ENCODE data around the gene ZNF189.

ZNF189 gene

GRCh38 chr9:101421653-101422065 is 23.0 kb downstream of the ZNF189 start:
- DNase-seq, result no peak

GRCh38 chr9:101427358-101427757 is 28.7 kb downstream of the ZNF189 start:
- no peak for DNase-seq

GRCh38 chr9:101427957-101428655 is 29.5 kb downstream of the ZNF189 start:
- no peak for DNase-seq

DNA sequence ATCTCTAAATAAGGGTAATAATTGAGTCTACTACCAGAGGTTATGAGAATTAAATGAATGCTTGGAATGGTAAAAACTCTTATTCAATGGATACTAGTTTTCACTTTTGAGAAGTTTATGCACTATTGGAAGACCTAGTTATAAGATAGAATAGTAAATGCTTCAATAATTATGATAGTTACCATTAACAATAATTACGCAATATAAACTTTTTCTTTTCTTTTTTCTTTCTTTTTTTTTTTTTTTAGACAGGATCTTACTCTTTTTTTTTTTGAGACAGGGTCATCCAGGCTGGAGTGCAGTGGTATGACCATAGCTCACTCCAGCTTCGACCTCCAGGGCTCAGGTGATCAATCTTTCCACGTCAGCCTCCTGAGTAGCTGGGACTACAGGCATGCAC is 30.3 kb downstream of the ZNF189 start:
- DNase-seq, result no peak

GRCh38 chr9:101429736-101430135 is 31.1 kb downstream of the ZNF189 start:
- DNase-seq, result no peak

DNA sequence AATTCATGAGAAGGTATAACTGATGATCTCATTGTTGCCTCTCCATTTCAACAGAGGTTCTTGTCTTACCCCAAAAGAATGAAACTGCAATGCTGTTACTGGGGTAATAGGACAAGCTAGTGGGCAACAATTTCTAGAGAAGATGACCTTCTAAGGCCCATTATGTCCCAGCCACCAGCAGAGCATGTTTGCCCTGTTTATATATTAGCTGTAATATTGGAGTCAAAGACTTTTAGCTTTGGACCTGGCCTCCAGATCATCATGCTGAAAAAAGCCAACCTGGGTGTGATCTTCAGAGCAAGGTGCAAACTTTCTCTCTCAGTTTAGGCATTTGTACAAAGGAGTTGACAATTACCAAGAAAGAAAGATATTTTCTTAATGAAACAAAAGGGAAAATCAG is 33.5 kb downstream of the ZNF189 start:
- no peak for DNase-seq

DNA sequence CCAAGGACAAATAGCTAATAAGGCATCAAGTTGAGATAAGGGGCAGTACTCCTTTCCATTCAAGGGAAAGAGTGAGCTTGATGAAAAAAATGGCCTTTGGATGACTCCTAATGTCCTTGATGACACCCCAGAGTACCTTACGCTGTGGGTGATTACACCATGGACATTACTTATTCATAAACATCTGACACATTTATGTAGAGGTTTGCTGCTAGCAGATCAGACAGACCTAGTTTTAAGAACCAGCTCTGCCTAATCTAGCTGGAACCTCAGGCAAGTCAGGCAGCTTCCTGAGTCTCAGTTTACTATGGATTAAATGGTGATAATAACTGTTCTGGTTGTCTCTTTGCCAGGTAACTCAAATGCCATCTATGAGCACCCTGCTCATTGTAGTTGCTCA is 34.1 kb downstream of the ZNF189 start:
- DNase-seq, result no peak

DNA sequence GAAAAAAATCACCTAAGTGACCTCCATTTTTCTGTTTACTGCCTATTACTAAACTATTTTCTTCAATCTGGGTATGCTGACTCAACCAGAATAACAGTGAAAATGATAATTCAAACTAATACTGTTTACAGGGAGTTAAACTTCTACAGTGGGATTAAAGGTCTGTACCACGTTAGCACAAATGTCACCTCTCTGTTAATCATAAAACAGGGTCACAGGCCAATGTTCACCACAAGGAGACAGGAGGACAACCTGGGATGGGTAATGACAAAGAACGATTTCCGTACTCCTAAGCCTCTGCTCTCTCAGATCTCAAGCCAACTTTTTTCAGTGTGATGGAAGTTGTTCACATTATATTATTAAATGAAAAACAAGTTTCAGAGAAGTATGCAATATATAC is 34.6 kb downstream of the ZNF189 start:
- no peak for DNase-seq

DNA sequence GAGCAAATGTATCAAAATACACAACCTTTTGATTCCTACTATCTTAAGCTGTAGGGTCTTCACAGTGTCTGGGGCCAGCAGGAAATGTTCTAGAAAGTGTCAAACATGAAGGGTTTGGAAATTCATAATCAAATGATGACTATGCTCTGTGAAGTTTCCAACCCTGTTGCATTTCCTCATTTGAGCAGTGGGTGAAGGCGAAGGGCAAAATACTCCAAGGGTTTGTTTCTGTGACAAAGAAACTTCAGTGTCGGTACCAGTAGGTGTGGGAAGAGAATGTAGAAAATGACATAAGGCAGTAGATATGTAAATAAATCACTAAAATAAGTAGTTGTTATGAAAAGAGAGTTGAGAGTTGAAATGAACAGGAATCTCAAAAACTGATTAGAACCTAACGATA is 36.3 kb downstream of the ZNF189 start:
- DNase-seq, result peak; percentile 20 to 42 (median 31)

GRCh38 chr9:101435601-101436079 is 37.0 kb downstream of the ZNF189 start, which contains the start of gene ALDOB:
Gene ALDOB, minus strand, starts transcription at chr9:101435774. Its CDS starts 4,887 bp downstream, at chr9:101430887.
- no peak for DNase-seq

- DNase-seq, result no peak
Observed at GRCh38 chr9:101437806-101438232, 39.2 kb downstream of the ZNF189 start.

DNA sequence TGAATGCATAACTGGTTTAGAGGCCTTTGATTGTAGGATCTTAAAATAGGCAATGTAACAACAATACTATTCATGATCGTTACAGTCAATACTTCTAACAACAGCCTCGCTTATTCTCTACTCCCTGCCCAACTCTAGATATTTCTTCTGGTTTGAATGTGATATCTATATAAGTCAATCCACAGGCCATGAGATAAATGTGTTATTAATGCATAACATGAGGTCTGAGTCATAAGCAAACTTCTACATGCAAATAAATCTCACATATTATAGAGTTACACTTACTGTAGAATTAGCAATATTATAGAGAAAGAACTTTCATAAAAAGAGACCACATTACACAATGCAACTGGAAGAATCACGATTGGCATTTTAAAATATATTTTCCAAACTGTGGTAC is 39.9 kb downstream of the ZNF189 start:
- DNase-seq, result no peak

DNA sequence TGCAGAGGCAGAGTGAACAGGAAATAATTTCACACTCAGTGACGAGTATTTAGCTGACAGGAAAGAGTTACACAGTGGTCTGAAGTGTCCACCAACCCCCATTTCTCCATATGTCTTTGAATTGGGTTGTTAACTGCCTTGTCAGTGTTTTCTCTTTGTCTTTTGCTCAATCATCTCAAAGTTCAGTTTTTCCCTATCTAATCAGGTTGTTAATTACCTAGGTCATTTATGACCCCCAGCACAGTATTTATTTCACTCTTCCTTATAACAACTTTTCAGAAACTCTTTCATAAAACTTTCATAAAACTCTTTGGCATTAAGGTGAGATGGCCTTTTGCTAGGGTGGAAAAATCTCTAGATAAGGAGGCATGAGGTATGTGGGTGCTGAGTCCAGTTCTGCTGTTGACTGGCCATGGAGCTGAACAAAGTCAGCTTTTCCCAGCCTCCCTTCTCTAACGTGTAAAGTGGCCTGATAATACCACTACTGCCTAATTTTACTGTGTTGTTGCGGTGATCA is 42.1 kb downstream of the ZNF189 start:
- no peak for DNase-seq

DNA sequence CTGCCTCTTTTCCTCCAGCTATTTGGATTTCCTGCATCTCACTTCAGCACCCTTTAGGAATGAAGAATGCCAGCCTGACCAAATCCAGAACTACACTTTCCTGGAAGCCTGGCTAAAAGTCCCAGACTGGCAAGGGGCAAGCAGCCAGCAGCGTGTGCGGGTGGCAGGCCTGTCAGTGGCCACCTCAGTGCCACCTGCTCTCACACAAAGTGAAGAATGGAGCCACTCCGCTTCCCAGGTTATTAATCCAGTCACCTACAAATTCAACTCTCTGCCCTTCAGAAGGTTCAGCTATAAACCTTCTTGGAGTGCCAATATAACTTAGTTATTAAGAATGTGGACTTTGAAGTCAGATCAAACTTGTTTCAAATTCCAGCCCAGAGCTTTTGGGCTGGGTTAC is 43.7 kb downstream of the ZNF189 start:
- no peak for DNase-seq

DNA sequence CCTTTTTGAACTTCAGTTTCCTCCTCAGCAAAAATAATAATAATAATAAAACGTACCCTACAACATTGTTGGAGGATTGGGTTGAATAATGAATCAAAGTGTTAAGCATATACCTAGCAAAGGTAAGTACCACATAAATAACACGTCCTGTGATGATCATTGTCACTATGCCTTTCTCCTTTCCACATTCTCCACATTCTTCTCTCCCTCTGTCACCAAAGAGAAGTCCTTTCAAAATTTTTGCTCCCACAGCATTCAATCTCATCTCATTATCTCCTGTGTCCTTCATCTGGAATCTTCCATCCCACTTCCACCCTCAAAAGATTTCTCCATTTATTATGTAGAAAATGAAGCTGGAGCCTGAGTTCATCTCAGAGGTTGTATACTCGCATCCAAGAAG is 44.1 kb downstream of the ZNF189 start:
- DNase-seq, result no peak

DNA sequence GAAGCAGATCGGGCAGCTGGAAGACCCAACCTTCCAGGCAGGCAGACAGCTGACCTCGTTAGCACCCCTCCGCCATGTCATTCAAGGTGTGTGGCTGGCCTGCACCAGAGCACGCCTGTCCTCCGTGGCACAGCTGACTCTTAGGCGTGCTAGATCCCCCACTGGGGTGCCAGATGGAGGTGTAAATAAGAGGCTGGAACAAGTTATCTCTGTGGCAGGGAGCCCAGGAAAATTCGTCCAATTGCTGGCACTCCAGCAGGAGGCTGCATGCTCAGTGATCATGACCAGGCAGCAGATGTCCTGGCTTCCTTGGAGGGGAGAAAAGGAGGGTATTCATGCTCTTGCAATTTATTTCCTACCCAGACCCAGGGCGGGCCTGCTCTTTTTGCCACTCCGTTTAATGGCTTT is 44.7 kb downstream of the ZNF189 start:
- no peak for DNase-seq

- no peak for DNase-seq
Observed at GRCh38 chr9:101445353-101446029, 46.8 kb downstream of the ZNF189 start.

DNA sequence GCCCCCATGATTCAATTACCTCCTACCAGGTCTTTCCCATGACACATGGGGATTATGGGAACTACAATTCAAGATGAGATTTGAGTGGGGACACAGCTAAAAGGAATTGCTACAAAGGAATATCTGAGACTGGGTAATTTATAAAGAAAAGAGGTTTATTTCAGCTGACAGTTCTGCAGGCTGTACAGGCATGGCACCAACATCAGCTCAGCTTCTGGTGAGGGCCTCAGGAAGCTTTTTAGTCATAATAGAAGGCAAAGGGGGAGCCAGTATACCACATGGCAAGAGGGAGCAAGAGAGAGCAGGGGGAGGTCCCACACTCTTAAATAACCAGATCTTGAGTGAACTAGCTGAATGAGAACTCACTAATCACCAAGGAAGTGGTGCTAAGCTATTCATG is 48.1 kb downstream of the ZNF189 start:
- no peak for DNase-seq

DNA sequence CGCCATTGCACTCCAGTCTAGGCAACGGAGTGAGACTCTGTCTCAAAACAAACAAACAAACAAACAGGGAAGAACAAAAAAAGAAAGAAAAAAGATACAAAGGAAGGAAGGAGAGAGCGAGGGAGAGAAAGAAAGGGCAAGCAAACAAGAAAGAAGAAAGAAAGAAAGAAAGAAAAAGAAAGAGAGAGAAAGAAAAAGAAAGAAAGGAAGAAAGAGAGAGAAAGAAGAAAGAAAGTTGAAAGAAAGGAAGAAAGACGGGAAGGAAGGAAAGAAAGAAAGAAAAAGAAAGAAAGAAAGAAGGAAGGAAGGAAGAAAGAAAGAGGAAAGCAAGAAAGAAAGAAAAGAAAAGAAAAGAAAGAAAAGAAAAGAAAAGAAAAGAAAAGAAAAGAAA is 50.0 kb downstream of the ZNF189 start:
- DNase-seq, result no peak

- peak; percentile 41 to 74 (median 49) for DNase-seq
Observed at GRCh38 chr9:101449071-101449721, 50.5 kb downstream of the ZNF189 start.

DNA sequence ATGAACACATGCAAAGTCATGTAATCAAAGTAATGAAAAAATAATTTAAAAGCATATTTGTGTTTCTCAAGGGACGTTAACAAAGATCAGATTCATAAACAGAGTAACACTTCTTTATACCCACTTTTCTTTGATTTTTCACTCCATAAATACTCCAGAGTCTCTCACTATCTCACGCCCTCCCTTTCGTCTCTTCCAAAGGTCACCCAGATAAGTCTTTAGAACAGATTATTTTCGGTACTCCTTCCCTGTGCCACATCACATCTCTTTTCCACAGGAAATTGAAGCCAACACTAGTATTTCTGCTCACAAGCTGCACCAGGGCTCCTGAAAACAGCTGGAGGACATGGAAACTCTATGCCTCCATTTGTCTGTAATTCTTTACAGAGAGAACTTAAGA is 52.3 kb downstream of the ZNF189 start:
- DNase-seq, result no peak

GRCh38 chr9:101451498-101451897 is 52.8 kb downstream of the ZNF189 start:
- DNase-seq, result no peak

DNA sequence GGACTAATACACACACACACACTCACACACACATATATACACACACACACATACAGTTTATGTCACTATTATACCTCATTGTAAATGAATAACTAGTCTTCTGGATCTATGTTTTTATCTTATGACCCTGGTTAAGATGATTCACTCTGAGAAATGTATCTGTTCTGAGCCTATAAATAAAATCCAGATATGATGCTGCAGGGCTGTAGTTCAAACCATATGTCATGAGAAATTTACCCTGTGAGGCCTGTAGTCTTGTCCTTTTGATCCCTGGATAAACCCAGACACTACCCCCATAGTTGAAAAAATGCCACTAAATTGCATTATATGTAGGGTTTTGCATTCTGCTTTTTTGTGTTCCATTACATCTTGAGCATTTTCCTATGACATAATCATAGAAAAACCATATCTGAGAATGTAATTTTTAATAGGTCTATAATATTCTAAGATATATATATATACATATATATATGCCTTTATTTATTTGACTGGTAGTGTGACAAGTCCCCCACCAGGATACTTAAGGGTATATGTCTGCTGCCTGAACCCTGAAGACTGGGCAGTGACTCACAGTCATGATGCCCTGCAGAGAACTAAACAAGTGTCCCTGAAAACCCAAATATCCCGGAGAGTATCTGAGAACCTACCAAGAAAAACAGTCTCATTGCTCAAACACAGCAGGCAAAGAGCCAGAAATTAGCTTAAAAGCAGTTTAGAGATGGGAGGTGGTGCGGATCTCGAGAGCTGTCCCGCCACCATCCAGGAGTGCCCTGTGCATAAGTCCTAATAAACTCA is 55.3 kb downstream of the ZNF189 start:
- DNase-seq, result no peak

Measured in suppressor macrophage treated with lipopolysaccharide for 1 hour (primary cell).